ENCODE measurements around the gene IL1F10.

IL1F10 gene

GRCh38 chr2:113067681-113068080 is at the start of gene IL1F10:
IL1F10 (plus strand) TSS chr2:113067970; CDS start chr2:113072739, 4,769 bp downstream.
- DNase-seq (ENCODE audit: low spot score) (no peak), FAIRE-seq (no peak)

DNA sequence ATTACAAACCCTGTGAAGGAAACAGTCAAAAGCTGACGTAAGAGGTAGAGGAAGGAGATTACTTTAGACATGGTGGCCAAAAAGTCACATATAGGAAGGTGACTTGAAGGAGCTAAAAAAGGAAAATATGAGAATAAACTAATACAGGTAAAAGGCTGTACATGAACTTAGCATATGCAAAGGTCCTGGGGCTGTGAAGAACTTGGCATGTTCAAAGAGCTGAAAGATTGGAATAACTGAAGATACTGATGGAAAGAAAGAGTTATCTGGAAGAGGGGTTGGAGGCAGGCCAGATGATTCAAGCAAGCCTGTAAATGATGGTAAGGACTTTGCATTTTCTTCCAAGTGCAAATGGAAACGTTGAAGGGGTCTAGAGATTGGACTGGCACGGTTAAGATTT is 49.3 kb upstream of the IL1F10 start:
- DNase-seq (ENCODE audit: low spot score) (no peak), FAIRE-seq (no peak)

DNA sequence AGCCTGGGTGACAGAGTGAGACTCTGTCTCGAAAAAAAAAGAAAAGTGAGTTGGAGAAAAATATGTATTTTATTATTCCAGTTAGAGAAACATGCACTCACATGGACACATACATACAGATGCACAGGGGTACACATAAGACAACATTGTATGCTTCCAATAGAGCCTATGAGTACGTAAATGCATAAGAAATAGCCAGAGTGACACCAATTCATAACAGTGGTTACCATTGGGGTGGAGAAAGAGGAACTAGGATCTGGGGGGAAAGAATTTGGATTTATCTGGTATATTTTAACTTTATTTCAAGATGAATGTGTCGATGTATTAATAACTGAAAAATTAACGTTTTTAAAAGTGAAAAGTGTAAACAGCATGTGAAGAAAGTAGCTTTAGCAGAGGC is 46.5 kb upstream of the IL1F10 start:
- no peak for DNase-seq (ENCODE audit: low spot score)
- FAIRE-seq, result no peak

DNA sequence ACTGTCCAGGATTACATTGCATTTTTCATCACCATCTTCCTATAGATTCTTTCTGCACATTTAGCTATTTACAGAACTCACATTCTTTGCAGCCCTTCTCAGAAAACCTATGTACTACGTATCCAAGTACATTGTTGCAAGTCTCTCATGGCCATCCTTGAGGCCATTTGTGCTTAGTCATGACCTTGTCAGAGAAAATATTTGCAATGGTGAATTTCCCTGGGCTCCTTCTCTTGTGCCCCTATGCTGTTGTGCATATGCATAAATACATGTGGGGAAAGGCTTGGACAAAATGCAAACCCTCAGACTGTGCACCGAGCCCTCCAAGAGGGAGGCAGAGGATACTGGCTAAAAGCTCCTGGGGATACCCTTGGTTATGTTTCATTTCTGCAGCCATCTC is 43.0 kb upstream of the IL1F10 start:
- FAIRE-seq, result no peak

DNA sequence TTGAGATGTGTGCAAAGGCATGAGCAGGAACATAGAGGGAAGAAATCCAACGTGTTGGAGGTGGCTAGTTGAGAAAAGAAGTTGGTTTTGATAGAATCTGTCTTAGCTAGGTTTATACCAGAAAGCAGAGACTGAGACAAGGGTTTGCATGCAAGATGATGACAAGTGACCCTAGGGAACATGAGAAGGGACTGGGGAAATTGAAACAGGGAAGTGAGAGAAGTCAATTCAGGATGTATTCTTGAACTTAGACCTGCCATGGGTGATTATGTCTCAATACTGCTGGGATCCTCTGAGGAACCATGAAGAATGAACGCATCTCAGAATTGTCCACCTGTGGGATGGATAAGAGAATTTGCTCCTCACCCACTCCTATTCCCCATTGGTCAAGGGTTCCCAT is 42.0 kb upstream of the IL1F10 start:
- no peak for FAIRE-seq
- DNase-seq (ENCODE audit: low spot score), result no peak

More for the DNA sequence above, 43.0 kb upstream of the IL1F10 start:
- no peak for DNase-seq (ENCODE audit: low spot score)

- no peak for DNase-seq (ENCODE audit: low spot score)
- FAIRE-seq, result no peak
Measured at GRCh38 chr2:113027691-113028090, 40.1 kb upstream of the IL1F10 start.

DNA sequence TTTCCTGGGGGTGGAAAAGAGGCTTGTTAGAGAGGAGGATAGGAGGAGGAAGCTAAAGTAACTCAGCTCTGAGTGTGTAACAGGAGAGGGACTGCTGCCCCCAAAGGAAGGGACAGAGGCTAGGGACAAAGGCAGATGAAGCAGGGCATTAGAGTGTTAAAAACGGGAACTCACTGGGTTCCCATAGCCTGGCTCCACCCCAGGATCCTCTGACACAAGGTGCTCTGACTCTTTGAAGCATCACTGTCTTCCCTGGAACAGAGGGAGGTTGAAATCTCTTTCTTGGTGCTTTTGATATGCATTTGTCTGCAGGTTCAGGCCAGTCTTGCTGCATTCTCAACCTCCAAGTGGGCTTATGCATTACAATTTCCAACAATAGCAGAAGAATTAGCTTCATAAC is 39.7 kb upstream of the IL1F10 start:
- FAIRE-seq (no peak), DNase-seq (ENCODE audit: low spot score) (no peak)

DNA sequence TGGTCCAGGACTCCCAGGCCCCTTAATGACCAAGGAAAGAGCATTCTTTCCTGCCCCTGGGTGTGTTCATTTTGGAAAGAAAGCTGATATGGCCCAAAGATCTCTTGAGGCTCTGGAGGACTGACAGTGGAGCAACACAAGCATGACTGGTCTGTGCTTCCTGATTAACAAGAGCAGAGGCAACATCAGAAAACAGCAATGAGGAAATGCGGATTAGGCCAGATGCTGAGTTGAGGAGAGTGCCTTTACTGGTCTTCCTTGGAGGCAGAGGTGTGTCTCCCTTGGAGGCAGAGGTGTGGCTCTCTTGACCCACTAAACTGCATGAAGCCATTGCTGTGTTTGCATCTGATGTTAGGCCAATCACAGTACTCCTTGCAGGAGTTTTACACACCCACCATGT is 35.0 kb upstream of the IL1F10 start:
- FAIRE-seq (no peak), DNase-seq (ENCODE audit: low spot score) (no peak)

GRCh38 chr2:113034016-113034415 is 33.8 kb upstream of the IL1F10 start:
- DNase-seq (ENCODE audit: low spot score) (no peak), FAIRE-seq (no peak)

GRCh38 chr2:113036763-113037162 is 31.0 kb upstream of the IL1F10 start:
- FAIRE-seq, result no peak

DNA sequence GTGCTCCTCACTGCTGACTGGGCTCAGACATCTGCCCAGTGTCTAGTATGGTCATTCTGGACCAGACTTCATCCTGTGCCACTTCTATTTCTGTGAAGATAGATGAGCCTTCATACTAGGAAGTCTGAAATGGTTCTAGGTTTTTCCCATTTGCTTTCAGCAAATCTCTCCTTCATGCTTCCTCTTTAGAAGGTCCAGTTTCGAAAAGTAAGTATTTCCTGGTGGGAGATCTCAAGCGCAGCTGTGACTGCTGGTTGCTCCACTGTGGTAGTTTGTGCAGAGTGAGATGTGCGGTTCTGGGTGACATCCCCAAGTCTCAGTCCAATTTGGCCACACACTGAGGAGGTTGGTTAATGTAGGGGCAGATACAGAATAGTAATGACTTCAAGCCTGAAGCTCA is 29.5 kb upstream of the IL1F10 start:
- FAIRE-seq (no peak), DNase-seq (ENCODE audit: low spot score) (no peak)

More at GRCh38 chr2:113036763-113037162, 31.0 kb upstream of the IL1F10 start:
- DNase-seq (ENCODE audit: low spot score), result no peak

DNA sequence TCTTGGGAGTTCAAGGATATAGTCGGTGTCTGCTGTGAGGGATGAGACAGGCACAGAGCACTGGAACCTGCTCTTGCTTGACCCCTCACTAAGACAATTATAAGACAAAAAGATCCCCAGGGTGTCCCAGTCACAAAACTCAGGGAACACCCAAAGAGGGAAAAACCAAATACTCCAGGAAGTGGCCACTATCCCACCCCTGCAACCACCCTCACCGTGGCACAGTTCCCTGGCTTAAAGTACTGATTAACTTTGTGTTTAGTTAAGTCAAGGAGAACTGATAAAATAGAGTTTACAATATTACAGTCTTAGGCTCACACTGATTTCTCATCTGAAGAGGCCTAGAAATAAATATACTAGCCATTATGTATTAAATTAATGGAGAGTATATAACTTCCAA is 28.6 kb upstream of the IL1F10 start:
- DNase-seq (ENCODE audit: low spot score) (no peak), FAIRE-seq (no peak)

DNA sequence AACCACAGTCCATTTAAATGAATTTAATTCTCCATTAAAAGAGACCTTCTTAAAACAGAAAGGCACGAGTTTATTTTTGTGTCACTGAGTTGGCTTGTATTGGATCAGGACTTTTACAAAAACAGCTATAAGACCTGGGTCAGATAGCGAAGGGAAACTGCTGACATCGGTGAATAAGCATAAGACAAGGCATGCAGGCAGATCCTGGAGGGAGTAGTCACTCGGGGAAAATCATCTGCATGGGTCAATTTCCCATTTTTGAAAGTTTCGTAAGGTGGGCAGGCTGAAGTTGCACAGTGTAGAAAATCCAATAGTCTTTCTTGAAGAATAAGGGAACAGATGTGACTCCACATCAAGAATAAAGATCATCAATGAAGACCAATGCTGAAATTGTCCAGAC is 28.1 kb upstream of the IL1F10 start:
- DNase-seq (ENCODE audit: low spot score) (no peak), FAIRE-seq (no peak)

GRCh38 chr2:113041871-113042270 is 25.9 kb upstream of the IL1F10 start:
- DNase-seq (ENCODE audit: low spot score) (no peak), FAIRE-seq (no peak)

- FAIRE-seq (no peak), DNase-seq (ENCODE audit: low spot score) (no peak)
Measured at GRCh38 chr2:113046465-113046864, 21.3 kb upstream of the IL1F10 start.

GRCh38 chr2:113050921-113051895 is 16.6 kb upstream of the IL1F10 start:
- FAIRE-seq, result no peak

GRCh38 chr2:113052396-113052917 is 15.3 kb upstream of the IL1F10 start, which contains the start of gene IL36B:
IL36B (minus strand) TSS chr2:113052867.
- DNase-seq (ENCODE audit: low spot score) (no peak), FAIRE-seq (no peak)

More at GRCh38 chr2:113050921-113051895, 16.6 kb upstream of the IL1F10 start:
- no peak for DNase-seq (ENCODE audit: low spot score)

GRCh38 chr2:113053666-113054065 is 14.1 kb upstream of the IL1F10 start:
- no peak for FAIRE-seq
- DNase-seq (ENCODE audit: low spot score), result no peak

DNA sequence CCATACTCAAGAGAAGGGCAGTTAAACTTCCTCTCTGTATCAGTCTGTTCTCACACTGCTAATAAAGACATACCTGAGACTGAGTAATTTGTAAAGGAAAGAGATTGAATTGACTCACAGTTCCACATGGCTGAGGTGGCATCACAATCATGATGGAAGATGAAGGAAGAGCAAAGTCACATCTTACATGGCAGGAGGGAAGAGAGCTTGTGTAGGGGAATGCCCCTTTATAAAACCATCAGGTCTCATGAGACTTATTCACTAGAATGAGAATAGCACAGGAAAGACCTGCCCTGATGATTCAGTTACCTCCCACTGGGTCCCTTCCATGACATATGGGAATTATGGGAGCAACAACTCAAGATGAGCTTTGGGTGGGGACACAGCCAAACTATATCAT is 13.7 kb upstream of the IL1F10 start:
- DNase-seq (ENCODE audit: low spot score) (peak; percentile 36), FAIRE-seq (no peak)

GRCh38 chr2:113056521-113056920 is 11.2 kb upstream of the IL1F10 start:
- FAIRE-seq, result no peak

DNA sequence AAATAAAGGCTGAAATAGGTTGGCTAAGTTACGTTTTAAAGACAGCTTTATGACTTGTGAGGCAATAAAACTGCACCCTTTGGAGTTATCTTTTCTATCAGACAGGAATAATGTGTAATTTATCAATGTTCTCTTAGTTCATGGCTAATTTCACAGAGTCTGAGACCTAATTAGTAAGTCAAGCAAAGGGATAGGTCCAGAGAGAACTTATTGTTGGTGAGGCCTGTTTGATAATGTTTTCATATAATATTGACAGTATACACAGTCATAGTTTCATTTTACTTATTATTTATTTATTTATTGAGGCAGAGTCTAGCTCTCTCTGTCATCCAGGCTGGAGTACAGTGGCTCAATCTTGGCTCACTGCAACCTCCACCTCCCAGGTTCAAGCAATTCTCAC is 10.7 kb upstream of the IL1F10 start:
- no peak for FAIRE-seq

More at GRCh38 chr2:113056521-113056920, 11.2 kb upstream of the IL1F10 start:
- peak; percentile 53 for DNase-seq (ENCODE audit: low spot score)

DNA sequence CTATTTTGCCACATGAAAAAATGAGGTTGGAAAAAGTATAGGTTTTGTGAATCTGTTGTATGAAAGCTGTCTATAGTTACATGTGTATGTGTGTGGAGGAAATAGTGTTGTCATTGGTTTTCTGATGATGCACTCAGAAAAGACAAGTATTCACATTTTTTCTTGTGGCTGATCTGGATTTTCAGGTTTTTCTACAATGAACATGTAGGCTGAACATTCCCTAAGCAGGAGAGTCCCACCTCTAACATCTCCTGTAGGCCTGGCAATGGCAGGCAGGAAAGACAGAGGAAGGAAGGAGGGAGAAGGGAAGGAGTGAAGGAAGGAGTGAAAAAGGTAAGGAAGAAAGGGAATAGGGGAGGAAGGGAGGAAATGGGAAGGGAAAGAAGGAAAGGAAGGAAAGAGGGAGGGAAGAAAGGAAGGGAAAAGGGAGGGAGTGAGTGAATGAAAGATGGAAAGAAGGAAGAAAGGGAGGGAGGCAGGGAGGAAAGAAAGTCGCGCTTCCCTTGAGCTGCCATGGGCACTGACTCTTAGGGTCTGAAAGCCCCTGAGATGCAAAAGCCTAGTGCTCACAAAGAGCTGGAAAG is 9.3 kb upstream of the IL1F10 start:
- no peak for DNase-seq (ENCODE audit: low spot score)
- no peak for FAIRE-seq

More for the DNA sequence above, 10.7 kb upstream of the IL1F10 start:
- DNase-seq (ENCODE audit: low spot score), result no peak

Measured in RCC 7860 (cell line).